ENCODE results near the gene WNT1.

DNA sequence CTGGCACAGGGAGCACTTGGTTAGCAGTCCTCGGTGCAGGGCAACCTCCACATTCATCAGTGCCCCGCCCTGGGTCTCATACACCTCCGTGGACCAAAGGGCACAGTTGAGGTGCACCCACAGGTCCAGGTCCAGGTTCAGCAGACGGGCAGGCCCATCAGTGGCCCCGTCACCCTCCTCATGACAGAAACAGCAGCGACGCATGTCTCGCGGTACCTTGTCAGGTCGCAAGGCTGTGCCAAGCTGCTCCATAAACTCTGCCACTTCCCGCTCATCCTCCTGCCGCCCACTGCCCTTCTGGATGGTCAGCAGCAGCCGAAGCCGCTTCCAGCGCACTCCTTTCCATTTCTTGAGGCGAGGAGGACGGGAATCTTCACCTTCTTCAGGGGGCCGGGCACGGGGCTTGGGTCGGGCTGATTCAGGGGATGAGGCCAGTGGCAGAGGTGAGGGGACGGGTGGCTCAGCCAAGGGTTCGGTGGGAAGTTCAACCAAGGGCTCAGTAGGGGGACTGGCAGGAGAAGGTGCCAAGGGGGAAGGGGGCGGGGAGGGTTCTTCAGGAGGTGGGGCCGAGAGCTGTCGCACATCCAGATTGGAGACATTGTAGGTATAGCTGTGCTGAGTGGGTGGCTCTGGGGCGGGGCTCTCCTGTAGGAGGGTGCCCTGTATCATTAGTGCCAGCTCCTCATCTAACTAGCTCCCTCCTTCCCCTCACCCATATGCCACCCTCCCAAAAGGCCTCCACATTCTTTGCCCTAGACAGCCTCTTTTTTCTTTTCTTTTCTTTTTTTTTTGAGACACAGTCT, 48.8 kb downstream of the WNT1 start:
- TF ChIP-seq TAF1 (IDR thresholded peaks at IDR 0.05; ENCODE audit: borderline replicate concordance, insufficient read depth, low read length) (no peak), POLR2AphosphoS5 (IDR thresholded peaks at IDR 0.05; ENCODE audit: low read depth, low read length) (no peak), SIN3A (IDR thresholded peaks at IDR 0.05; ENCODE audit: borderline replicate concordance, insufficient read depth, low read length) (no peak), FOXP2 (optimal IDR thresholded peaks at IDR 0.05; ENCODE audit: borderline replicate concordance, extremely low read depth, extremely low read length, insufficient read depth) (no peak)
- TF ChIP-seq, protein P1, sequence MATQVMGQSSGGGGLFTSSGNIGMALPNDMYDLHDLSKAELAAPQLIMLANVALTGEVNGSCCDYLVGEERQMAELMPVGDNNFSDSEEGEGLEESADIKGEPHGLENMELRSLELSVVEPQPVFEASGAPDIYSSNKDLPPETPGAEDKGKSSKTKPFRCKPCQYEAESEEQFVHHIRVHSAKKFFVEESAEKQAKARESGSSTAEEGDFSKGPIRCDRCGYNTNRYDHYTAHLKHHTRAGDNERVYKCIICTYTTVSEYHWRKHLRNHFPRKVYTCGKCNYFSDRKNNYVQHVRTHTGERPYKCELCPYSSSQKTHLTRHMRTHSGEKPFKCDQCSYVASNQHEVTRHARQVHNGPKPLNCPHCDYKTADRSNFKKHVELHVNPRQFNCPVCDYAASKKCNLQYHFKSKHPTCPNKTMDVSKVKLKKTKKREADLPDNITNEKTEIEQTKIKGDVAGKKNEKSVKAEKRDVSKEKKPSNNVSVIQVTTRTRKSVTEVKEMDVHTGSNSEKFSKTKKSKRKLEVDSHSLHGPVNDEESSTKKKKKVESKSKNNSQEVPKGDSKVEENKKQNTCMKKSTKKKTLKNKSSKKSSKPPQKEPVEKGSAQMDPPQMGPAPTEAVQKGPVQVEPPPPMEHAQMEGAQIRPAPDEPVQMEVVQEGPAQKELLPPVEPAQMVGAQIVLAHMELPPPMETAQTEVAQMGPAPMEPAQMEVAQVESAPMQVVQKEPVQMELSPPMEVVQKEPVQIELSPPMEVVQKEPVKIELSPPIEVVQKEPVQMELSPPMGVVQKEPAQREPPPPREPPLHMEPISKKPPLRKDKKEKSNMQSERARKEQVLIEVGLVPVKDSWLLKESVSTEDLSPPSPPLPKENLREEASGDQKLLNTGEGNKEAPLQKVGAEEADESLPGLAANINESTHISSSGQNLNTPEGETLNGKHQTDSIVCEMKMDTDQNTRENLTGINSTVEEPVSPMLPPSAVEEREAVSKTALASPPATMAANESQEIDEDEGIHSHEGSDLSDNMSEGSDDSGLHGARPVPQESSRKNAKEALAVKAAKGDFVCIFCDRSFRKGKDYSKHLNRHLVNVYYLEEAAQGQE (IDR thresholded peaks at IDR 0.05; ENCODE audit: insufficient read depth in 1 of 2, low read depth in 2 of 2, low read length in 2 of 2): no peak
